Measurements from ENCODE around the gene TMEM187. TPM values are rescaled to one million over a fixed set of nuclear protein-coding genes. Genes with fewer than 3 reads are reported as not detected.

Gene TMEM187
- total RNA-seq, 1 donor from 2014 or later: 2.4 TPM

DNA sequence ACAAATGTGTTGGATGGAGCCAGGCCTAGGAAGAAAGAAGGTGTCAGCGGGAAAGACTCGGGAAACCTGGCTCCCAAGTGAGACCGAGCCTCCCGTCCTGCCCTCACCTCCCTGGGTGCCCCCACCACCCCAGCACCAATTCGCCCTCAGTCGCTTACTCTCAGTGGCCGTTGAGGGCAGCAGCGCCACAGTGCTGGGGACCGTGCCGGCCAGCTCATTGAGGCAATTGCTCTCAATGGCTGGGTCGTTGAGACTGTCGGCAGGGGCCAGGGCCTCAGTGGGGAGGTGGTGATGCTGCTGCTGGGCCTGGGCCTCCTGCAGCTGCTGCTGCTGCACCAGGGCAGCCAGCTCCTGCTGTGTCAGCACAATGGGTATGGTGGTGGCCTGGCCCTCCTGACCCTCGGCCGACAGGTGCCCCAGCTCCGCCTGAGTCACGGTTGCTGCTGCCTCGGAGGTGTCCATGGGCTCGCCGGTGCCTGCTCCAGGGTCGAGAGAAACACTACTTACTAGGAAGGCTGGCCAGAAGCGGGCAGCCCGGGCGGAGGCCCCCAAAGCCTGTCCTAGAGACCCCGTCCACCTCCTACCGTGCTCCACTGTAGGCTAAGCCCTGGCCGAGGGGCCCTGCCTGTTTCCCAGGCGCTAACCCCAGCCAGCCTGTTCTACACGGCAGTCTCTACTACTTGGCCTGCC is 20.7 kb upstream of the TMEM187 start:
- Histone ChIP-seq H4K20me1 (ENCODE audit: low read depth) (peaks cover 6% of the 10 kb centered on the region), H3K27me3 (no peaks in the 10 kb centered on the region), H3K9me3 (ENCODE audit: low read depth) (no peaks in the 10 kb centered on the region), H3K4me1 (peaks cover 6% of the 10 kb centered on the region), H3K27ac (no peak overlapping the region), H3F3A (ENCODE audit: low read depth) (peaks cover 33% of the 10 kb centered on the region), H3K4me3 (no peak overlapping the region), H3K9ac (no peak overlapping the region), H3K79me2 (ENCODE audit: low read depth) (peaks cover 11% of the 10 kb centered on the region), H2AFZ (replicated peaks) (no peak overlapping the region), H3K4me2 (no peak overlapping the region), H3K36me3 (no peaks in the 10 kb centered on the region)
- Mint-ChIP-seq H3K4me1 (peaks cover 31% of the 10 kb centered on the region), H3K9me3 (no peaks in the 10 kb centered on the region), H3K27me3 (ENCODE audit: insufficient read depth, low read depth) (peaks cover 10% of the 10 kb centered on the region), H3K36me3 (peaks cover 37% of the 10 kb centered on the region), H3K27ac (no peak overlapping the region), H3K4me3 (no peak overlapping the region)
- TF ChIP-seq EZH2 (IDR thresholded peaks at IDR 0.05) (no peak), EZH2phosphoT487 (IDR thresholded peaks at IDR 0.05) (no peak)
- TF ChIP-seq, protein P1, sequence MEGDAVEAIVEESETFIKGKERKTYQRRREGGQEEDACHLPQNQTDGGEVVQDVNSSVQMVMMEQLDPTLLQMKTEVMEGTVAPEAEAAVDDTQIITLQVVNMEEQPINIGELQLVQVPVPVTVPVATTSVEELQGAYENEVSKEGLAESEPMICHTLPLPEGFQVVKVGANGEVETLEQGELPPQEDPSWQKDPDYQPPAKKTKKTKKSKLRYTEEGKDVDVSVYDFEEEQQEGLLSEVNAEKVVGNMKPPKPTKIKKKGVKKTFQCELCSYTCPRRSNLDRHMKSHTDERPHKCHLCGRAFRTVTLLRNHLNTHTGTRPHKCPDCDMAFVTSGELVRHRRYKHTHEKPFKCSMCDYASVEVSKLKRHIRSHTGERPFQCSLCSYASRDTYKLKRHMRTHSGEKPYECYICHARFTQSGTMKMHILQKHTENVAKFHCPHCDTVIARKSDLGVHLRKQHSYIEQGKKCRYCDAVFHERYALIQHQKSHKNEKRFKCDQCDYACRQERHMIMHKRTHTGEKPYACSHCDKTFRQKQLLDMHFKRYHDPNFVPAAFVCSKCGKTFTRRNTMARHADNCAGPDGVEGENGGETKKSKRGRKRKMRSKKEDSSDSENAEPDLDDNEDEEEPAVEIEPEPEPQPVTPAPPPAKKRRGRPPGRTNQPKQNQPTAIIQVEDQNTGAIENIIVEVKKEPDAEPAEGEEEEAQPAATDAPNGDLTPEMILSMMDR (IDR thresholded peaks at IDR 0.05): no peak
- no peak for DNase-seq (ENCODE audit: low spot score)

DNA sequence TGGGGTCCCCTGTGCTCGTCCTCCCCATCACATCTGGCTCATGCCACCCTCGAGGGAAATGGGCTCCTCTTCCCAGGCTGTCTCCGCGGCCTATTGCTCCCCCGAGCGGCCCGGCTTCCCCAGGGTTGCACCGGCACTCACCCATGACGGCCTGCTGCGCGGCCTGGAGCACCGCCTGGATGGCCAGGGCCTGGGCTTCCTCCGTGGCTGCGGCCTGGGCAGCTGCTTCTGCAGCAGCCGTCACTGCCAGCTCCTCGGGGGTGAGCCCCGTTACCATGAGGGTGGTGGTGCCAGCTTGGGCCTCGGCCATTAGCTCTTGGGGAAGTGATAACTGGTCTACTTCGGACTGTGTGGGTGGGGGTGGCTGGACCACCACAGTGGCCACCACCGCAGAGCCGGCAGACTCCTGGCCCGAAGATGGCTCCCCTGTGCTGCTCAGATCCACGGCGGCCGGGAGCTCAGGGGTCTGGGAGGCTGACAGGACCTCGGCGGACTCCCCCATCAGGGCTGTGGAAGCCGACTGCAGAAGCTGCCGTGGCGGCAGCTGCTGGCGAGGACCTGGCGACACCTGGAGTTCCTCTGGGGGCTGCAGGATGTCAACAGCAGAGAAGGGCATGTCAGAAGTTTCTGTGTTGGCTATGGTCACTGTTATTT is 20.1 kb upstream of the TMEM187 start:
- H3K27me3 Mint-ChIP-seq (ENCODE audit: insufficient read depth, low read depth): peaks cover 9% of the 10 kb centered on the region
- DNase-seq (ENCODE audit: low spot score): no peak
- H3K27me3 ChIP-seq: no peaks in the 10 kb centered on the region
- peaks cover 11% of the 10 kb centered on the region for H3K79me2 ChIP-seq (ENCODE audit: low read depth)
- no peak overlapping the region for H3K4me3 Mint-ChIP-seq
- H3F3A ChIP-seq (ENCODE audit: low read depth): peaks cover 32% of the 10 kb centered on the region
- H3K4me2 ChIP-seq: no peak overlapping the region
- no peak overlapping the region for H3K4me3 ChIP-seq
- peaks cover 6% of the 10 kb centered on the region for H3K4me1 ChIP-seq
- no peak overlapping the region for H3K27ac ChIP-seq
- H4K20me1 ChIP-seq (ENCODE audit: low read depth): peaks cover 6% of the 10 kb centered on the region
- H3K9me3 Mint-ChIP-seq: no peaks in the 10 kb centered on the region
- H3K9ac ChIP-seq: no peak overlapping the region
- H2AFZ ChIP-seq (replicated peaks): no peak overlapping the region
- H3K36me3 Mint-ChIP-seq: peaks cover 42% of the 10 kb centered on the region
- peak overlapping the region; percentile 90 for H3K27ac Mint-ChIP-seq
- H3K9me3 ChIP-seq (ENCODE audit: low read depth): no peaks in the 10 kb centered on the region
- TF ChIP-seq EZH2phosphoT487 (IDR thresholded peaks at IDR 0.05) (no peak), EZH2 (IDR thresholded peaks at IDR 0.05) (no peak)
- TF ChIP-seq, protein P1 (IDR thresholded peaks at IDR 0.05): no peak
- H3K36me3 ChIP-seq: no peaks in the 10 kb centered on the region
- peaks cover 28% of the 10 kb centered on the region for H3K4me1 Mint-ChIP-seq

- H2AFZ ChIP-seq (replicated peaks): no peak overlapping the region
- H3K27ac Mint-ChIP-seq: peak overlapping the region; percentile 90
- H3K9me3 Mint-ChIP-seq: no peaks in the 10 kb centered on the region
- H3K79me2 ChIP-seq (ENCODE audit: low read depth): peaks cover 11% of the 10 kb centered on the region
- H4K20me1 ChIP-seq (ENCODE audit: low read depth): peaks cover 6% of the 10 kb centered on the region
- no peak overlapping the region for H3K27ac ChIP-seq
- DNase-seq (ENCODE audit: low spot score): peak; percentile 71
- peaks cover 42% of the 10 kb centered on the region for H3K36me3 Mint-ChIP-seq
- H3K4me3 Mint-ChIP-seq: no peak overlapping the region
- TF ChIP-seq EZH2 (IDR thresholded peaks at IDR 0.05): no peak
- TF ChIP-seq, protein P1 (IDR thresholded peaks at IDR 0.05): peak; percentile 82
- no peak for TF ChIP-seq EZH2phosphoT487 (IDR thresholded peaks at IDR 0.05)
- peaks cover 22% of the 10 kb centered on the region for H3K4me1 Mint-ChIP-seq
- H3K4me2 ChIP-seq: no peak overlapping the region
- H3K9ac ChIP-seq: no peak overlapping the region
- peaks cover 4% of the 10 kb centered on the region for H3K4me1 ChIP-seq
- no peak overlapping the region for H3K4me3 ChIP-seq
- no peaks in the 10 kb centered on the region for H3K36me3 ChIP-seq
- peaks cover 23% of the 10 kb centered on the region for H3F3A ChIP-seq (ENCODE audit: low read depth)
- no peaks in the 10 kb centered on the region for H3K9me3 ChIP-seq (ENCODE audit: low read depth)
- H3K27me3 Mint-ChIP-seq (ENCODE audit: insufficient read depth, low read depth): peaks cover 9% of the 10 kb centered on the region
- no peaks in the 10 kb centered on the region for H3K27me3 ChIP-seq
These were observed 19.2 kb upstream of the TMEM187 start for GRCh38 chrX:153953342-153953830.

Data from neural progenitor cell (in vitro differentiated cells).